Bronchial epithelial cell (primary cell): ENCODE data around the gene ROMO1. TPM values are rescaled to one million over a fixed set of nuclear protein-coding genes. Genes with fewer than 3 reads are reported as not detected.

Experiments
- DNase-seq: peaks from one replicate; pipeline ENCODE4 v3.0.0-alpha.2; 2010; ENCODE audit warnings: low read depth
- FAIRE-seq: peaks from 2 replicates; lab custom pipeline; 2011; peaks lifted over from hg19 to GRCh38; lab: Jason Lieb, UNC
- H3K27me3 ChIP-seq: 2 replicates; pipeline ENCODE4 v1.5.1; 2011; ENCODE audit warnings: low read length; ENCODE audit not compliant: control insufficient read depth, insufficient read depth
- H3K36me3 ChIP-seq: 2 replicates; pipeline ENCODE4 v1.5.1; 2011; ENCODE audit warnings: low read length; ENCODE audit not compliant: control insufficient read depth, insufficient read depth
- H3K4me3 ChIP-seq: 2 replicates; pipeline ENCODE4 v1.5.1; 2011; ENCODE audit warnings: mild to moderate bottlenecking, low read depth, low read length, control low read depth
- total RNA-seq: library from RNA; depleted of rRNA; stranded (reverse); fragments of >200 nt; gene quantifications from 2 replicates; pipeline ENCODE4 v1.2.1, GENCODE V29; 2014
- TF ChIP-seq, protein P1 (sequence below): IDR thresholded peaks from 2 replicates; pipeline ENCODE4 v1.5.1; 2011; ENCODE audit warnings: mild to moderate bottlenecking, moderate library complexity, low read length, control low read depth, inconsistent platforms; ENCODE audit not compliant: insufficient read depth, severe bottlenecking

ROMO1 gene
- total RNA-seq, 1 donor from 2014 or later, result 165 TPM

DNA sequence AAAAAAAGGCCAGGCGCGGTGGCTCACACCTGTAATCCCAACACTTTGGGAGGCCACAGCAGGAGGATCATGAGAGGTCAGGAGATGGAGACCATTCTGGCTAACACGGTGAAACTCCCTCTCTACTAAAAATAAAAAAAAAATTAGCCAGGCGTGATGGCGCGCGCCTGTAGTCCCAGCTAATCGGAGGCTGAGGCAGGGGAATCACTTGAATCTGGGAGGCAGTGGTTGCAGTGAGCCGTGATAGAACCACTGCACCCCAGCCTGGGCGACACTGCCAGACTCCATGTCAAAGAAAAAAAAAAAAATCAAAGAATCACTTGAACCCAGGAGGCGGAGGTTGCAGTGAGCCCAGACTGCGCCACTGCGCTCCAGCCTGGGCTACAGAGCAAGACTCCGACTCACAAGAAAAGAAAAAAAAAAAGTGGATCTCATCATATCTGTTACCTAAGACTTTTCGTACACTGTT, 38.7 kb downstream of the ROMO1 start:
- TF ChIP-seq, protein P1, sequence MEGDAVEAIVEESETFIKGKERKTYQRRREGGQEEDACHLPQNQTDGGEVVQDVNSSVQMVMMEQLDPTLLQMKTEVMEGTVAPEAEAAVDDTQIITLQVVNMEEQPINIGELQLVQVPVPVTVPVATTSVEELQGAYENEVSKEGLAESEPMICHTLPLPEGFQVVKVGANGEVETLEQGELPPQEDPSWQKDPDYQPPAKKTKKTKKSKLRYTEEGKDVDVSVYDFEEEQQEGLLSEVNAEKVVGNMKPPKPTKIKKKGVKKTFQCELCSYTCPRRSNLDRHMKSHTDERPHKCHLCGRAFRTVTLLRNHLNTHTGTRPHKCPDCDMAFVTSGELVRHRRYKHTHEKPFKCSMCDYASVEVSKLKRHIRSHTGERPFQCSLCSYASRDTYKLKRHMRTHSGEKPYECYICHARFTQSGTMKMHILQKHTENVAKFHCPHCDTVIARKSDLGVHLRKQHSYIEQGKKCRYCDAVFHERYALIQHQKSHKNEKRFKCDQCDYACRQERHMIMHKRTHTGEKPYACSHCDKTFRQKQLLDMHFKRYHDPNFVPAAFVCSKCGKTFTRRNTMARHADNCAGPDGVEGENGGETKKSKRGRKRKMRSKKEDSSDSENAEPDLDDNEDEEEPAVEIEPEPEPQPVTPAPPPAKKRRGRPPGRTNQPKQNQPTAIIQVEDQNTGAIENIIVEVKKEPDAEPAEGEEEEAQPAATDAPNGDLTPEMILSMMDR, result no peak
- FAIRE-seq (no peak), DNase-seq (no peak)
- Histone ChIP-seq H3K36me3 (peaks cover 27% of the 10 kb centered on the region), H3K4me3 (no peak overlapping the region), H3K27me3 (no peaks in the 10 kb centered on the region)

DNA sequence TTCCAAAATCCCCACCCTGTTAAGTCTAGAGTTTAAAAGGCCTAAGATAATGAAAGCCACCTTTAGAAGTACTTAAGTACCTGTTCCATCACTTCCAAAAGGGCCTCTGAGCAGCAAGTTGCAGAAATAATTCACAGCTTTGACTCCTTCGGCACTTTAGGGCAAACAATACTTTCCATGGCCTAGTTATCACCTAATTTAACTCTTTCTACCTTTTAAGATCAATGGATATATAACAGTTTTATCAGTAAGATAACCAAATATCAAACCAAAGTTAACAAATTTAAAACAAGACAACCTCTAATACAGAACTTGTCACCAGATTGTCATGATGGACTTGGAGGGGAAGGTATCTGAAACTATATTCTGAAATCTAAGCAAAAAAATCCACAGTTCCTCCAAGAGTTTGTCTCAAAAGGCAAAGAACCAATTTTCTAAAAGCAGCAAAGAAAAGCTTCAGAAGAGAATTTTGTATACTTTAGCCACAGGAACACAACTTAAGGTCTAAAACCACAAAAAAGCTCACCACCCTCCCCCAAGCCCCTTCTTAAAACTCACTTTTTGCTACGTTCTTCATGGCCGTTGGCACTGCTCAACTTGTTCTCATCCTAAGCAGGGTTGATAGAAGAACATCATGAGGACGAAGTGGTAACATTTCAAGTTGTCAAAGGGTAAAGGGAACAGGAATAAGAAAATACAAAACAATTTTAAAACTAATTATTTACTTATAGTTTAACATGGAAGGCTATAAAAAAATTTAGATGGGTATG, 39.4 kb downstream of the ROMO1 start:
- no peaks in the 10 kb centered on the region for H3K27me3 ChIP-seq
- TF ChIP-seq, protein P1, result no peak
- DNase-seq, result no peak
- peaks cover 24% of the 10 kb centered on the region for H3K36me3 ChIP-seq
- FAIRE-seq, result no peak
- H3K4me3 ChIP-seq, result no peak overlapping the region

DNA sequence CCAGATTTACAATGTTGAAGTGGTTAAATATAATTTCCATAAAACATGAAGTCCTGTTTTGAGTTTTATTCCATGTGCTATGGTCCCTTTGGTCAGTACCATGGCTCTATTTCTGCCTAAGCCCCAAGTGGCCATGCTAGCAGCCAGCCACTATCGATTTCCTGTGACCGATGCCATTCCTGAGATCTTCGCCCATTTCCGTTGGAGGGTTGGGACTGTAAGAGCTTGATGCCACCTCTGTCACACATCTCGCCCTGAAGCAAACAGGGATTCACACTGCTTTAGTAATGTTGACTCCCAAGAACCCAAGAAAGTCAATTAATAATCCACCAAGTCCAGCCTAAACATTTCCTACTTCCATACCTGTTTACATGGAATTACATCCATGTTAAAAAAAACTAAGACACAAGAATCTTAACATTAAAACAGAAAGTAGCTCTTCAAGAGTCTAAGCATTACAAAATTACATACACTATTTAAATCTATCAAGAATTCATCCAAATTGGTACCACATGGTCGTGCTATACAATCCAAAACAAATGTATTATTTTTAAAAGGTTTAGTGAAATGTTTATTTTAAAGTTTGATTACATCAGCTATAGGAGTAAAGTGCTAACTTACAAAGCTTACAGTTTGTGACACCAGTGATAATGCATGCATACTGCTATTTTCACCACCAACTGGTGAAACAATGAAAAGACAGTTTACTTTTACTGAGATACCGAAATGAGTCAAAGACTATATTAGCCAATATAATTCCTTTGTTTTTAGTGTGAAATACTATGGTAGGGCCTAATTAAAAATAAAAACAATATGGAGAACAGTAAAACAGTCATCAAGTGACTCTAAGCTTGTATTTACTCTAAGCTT, 40.3 kb downstream of the ROMO1 start:
- no peaks in the 10 kb centered on the region for H3K27me3 ChIP-seq
- TF ChIP-seq, protein P1, result peak; percentile 21
- DNase-seq (peak; percentile 63), FAIRE-seq (no peak)
- H3K4me3 ChIP-seq, result peak overlapping the region; percentile 4
- peaks cover 22% of the 10 kb centered on the region for H3K36me3 ChIP-seq

DNA sequence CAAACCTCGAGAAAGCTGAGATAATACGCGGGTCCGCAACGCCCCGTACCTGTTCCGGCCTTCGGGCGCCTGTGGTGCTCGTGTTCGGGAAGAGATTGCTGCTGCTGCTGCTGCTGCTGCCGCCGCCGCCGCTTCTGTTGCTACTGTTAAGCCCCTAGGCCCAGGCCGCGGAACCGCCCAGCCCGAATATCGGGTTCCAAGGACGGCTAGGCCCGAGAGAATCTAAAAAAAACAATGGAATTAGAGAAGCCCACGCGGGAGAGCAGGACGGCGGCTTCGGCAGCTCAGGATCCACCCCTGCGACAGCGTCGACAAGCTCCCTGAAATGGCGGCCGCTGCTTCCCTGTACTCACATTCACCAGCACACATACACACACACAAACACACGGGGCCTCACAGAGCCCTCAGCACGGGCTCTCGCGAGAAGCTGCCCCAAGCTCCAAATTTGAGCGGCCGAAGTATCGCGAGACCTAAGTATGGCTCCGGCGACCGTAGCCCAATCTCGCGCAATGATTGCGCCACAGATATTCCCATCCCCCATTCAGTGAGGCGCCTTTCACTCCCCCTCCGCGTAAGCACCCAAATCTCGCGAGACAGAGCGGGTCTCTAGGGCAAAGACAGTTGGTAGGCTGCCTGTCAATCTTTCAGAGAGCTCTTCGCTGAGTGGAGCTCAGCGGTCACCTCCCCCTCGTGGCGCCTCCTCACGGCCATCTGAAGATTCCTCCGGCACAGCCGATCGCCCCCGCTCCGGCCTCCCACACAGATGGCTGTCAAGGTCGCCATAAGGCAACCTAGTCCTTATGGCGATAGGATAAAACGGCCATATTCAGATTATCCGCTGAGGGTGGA, 42.9 kb downstream of the ROMO1 start, which contains the start of gene RBM39:
Gene RBM39, minus strand, starts transcription at position 369 of the 849 bp plus-strand sequence. CDS start 1,386 bp downstream, outside the sequence.
- no peaks in the 10 kb centered on the region for H3K27me3 ChIP-seq
- TF ChIP-seq, protein P1, result peak; percentile 47
- DNase-seq (peak; percentile 99), FAIRE-seq (no peak)
- peaks cover 13% of the 10 kb centered on the region for H3K36me3 ChIP-seq
- H3K4me3 ChIP-seq, result peak within 1 kb of the TSS; percentile 93
